Stromal cell of bone marrow (primary cell): ENCODE measurements around the gene CPVL.
"Not testable (repeated sequence)": the region's sequence is repeated elsewhere in the genome, so short reads cannot be mapped to it uniquely, and the experiment has no call there.

Source experiments
- DNase-seq: peaks from one replicate; pipeline ENCODE4 v3.0.0-alpha.2; 2012; ENCODE audit warnings: low read depth

The CPVL gene

GRCh38 chr7:29116361-29117200 lies 29.8 kb downstream of the CPVL start:
- no peak for DNase-seq

GRCh38 chr7:29115753-29116152 lies 30.6 kb downstream of the CPVL start:
- no peak for DNase-seq

GRCh38 chr7:29115130-29115687 lies 31.1 kb downstream of the CPVL start:
- DNase-seq: no peak

- DNase-seq: not testable (repeated sequence)
Observed at GRCh38 chr7:29114266-29114665, 32.1 kb downstream of the CPVL start.

- DNase-seq: no peak
Observed at GRCh38 chr7:29113384-29114102, 32.8 kb downstream of the CPVL start.

GRCh38 chr7:29112721-29113120 lies 33.6 kb downstream of the CPVL start:
- DNase-seq: no peak

GRCh38 chr7:29109899-29110298 lies 36.4 kb downstream of the CPVL start:
- DNase-seq: no peak

GRCh38 chr7:29109358-29109757 lies 37.0 kb downstream of the CPVL start:
- no peak for DNase-seq

- DNase-seq: no peak
Observed at GRCh38 chr7:29107056-29107455, 39.3 kb downstream of the CPVL start.

- DNase-seq: no peak
Observed at GRCh38 chr7:29106669-29106988, 39.7 kb downstream of the CPVL start.

- DNase-seq: peak; percentile 51
Observed at GRCh38 chr7:29105752-29106668, 40.3 kb downstream of the CPVL start.

- DNase-seq: no peak
Observed at GRCh38 chr7:29105191-29105590, 41.1 kb downstream of the CPVL start.

GRCh38 chr7:29102558-29103151 lies 43.7 kb downstream of the CPVL start:
- peak; percentile 45 for DNase-seq

GRCh38 chr7:29100924-29101323 lies 45.4 kb downstream of the CPVL start:
- DNase-seq: no peak

- DNase-seq: no peak
Observed at GRCh38 chr7:29099896-29100847, 46.2 kb downstream of the CPVL start.

GRCh38 chr7:29096446-29096730 lies 49.9 kb downstream of the CPVL start:
- no peak for DNase-seq

- no peak for DNase-seq
Observed at GRCh38 chr7:29095631-29096445, 50.5 kb downstream of the CPVL start.

- not testable (repeated sequence) for DNase-seq
Observed at GRCh38 chr7:29093091-29093490, 53.2 kb downstream of the CPVL start.

- no peak for DNase-seq
Observed at GRCh38 chr7:29091715-29092114, 54.6 kb downstream of the CPVL start.
